Mesenchymal stem cell (in vitro differentiated cells and primary cell): Measurements from ENCODE around the gene TSPEAR.

Source experiments
- DNase-seq: peaks from one replicate; pipeline ENCODE4 v3.0.0-alpha.2; 2013
- H2AFZ ChIP-seq: one replicate; pipeline ENCODE4 v1.6.1; 2013; ENCODE audit warnings: low read depth, mild to moderate bottlenecking, control low read depth, inconsistent platforms, low read length, moderate library complexity
- H2AK5ac ChIP-seq: 2 replicates; pipeline ENCODE4 v1.6.1; 2013; ENCODE audit warnings: low read length, moderate library complexity, mild to moderate bottlenecking, inconsistent platforms; ENCODE audit not compliant: severe bottlenecking
- H2BK120ac ChIP-seq: one replicate; pipeline ENCODE4 v1.6.1; 2013; ENCODE audit warnings: low read depth, mild to moderate bottlenecking, inconsistent platforms, low read length, moderate library complexity
- H2BK12ac ChIP-seq, 2 experiments: one replicate each; pipeline ENCODE4 v1.6.1; 2013; ENCODE audit warnings: inconsistent platforms in 2 of 2, low read length in 2 of 2, mild to moderate bottlenecking in 2 of 2, moderate library complexity in 2 of 2, control low read depth in 1 of 2
- H2BK15ac ChIP-seq: one replicate; pipeline ENCODE4 v1.6.1; 2013; ENCODE audit warnings: mild to moderate bottlenecking, low read depth, inconsistent platforms; ENCODE audit not compliant: poor library complexity, severe bottlenecking
- H2BK5ac ChIP-seq: 2 replicates; pipeline ENCODE4 v1.6.1; 2013; ENCODE audit warnings: low read depth, mild to moderate bottlenecking, low read length, control low read depth, inconsistent platforms; ENCODE audit not compliant: poor library complexity, severe bottlenecking
- H3K14ac ChIP-seq, 2 experiments: one replicate each; pipeline ENCODE4 v1.6.1; 2013; ENCODE audit warnings: inconsistent platforms in 2 of 2, low read length in 2 of 2, control low read depth in 1 of 2, mild to moderate bottlenecking in 1 of 2, moderate library complexity in 1 of 2
- H3K18ac ChIP-seq, 2 experiments: one replicate each; pipeline ENCODE4 v1.6.1; 2013; ENCODE audit warnings: inconsistent platforms in 2 of 2, low read length in 2 of 2, control low read depth in 1 of 2, low read depth in 1 of 2, mild to moderate bottlenecking in 1 of 2
- H3K23ac ChIP-seq, 2 experiments: one replicate each; pipeline ENCODE4 v1.6.1; 2013; ENCODE audit warnings: inconsistent platforms in 2 of 2, low read length in 2 of 2, mild to moderate bottlenecking in 2 of 2, moderate library complexity in 2 of 2, control low read depth in 1 of 2
- H3K27ac ChIP-seq: 2 replicates; pipeline ENCODE4 v1.5.1; 2013; ENCODE audit warnings: mild to moderate bottlenecking, moderate library complexity, low read length, control low read depth, inconsistent platforms; ENCODE audit not compliant: poor library complexity, severe bottlenecking
- H3K27me3 ChIP-seq, 2 experiments: 2 replicates each; pipeline versions ENCODE4 v1.6.1 to v1.7.0; 2013; ENCODE audit warnings: low read length in 2 of 2, mild to moderate bottlenecking in 2 of 2, moderate library complexity in 2 of 2, control low read depth in 1 of 2, inconsistent platforms in 1 of 2; ENCODE audit not compliant: control insufficient read depth in 1 of 2, insufficient read depth in 1 of 2
- H3K36me3 ChIP-seq, 2 experiments: 2 replicates each; pipeline versions ENCODE4 v1.6.1 to v1.7.0; 2013; ENCODE audit warnings: low read length in 2 of 2, control low read depth in 1 of 2, inconsistent platforms in 1 of 2, low read depth in 1 of 2, mild to moderate bottlenecking in 1 of 2; ENCODE audit not compliant: insufficient read depth in 2 of 2, control insufficient read depth in 1 of 2
- H3K4ac ChIP-seq, 2 experiments: one replicate each; pipeline ENCODE4 v1.6.1; 2013; ENCODE audit warnings: inconsistent platforms in 2 of 2, low read length in 2 of 2, mild to moderate bottlenecking in 2 of 2, moderate library complexity in 2 of 2, control low read depth in 1 of 2, low read depth in 1 of 2
- H3K4me1 ChIP-seq: 2 replicates; pipeline ENCODE4 v1.6.1; 2013; ENCODE audit warnings: low read depth, low read length, control low read depth; ENCODE audit not compliant: control insufficient read depth, insufficient read depth
- H3K4me2 ChIP-seq: 2 replicates; pipeline ENCODE4 v1.6.1; 2013; ENCODE audit warnings: low read length, mild to moderate bottlenecking, inconsistent platforms; ENCODE audit not compliant: poor library complexity, severe bottlenecking
- H3K4me3 ChIP-seq, 2 experiments: 2 replicates each; pipeline versions ENCODE4 v1.5.1 to v1.7.0; 2013; ENCODE audit warnings: low read length in 2 of 2, mild to moderate bottlenecking in 2 of 2, control low read depth in 1 of 2, low read depth in 1 of 2; ENCODE audit not compliant: insufficient read depth in 1 of 2
- H3K79me1 ChIP-seq: replicated peaks from 2 replicates; pipeline ENCODE4 v1.6.1; 2013; ENCODE audit warnings: mild to moderate bottlenecking, control low read depth, low read length, inconsistent platforms; ENCODE audit not compliant: poor library complexity, severe bottlenecking
- H3K9ac ChIP-seq: 2 replicates; pipeline ENCODE4 v1.7.0; 2013; ENCODE audit warnings: mild to moderate bottlenecking, low read length, moderate library complexity
- H3K9me3 ChIP-seq: 2 replicates; pipeline ENCODE4 v1.7.0; 2013; ENCODE audit warnings: mild to moderate bottlenecking, low read length; ENCODE audit not compliant: control insufficient read depth
- H4K8ac ChIP-seq: one replicate; pipeline ENCODE4 v1.6.1; 2013; ENCODE audit warnings: inconsistent platforms, mild to moderate bottlenecking, low read length, moderate library complexity
- H4K91ac ChIP-seq: one replicate; pipeline ENCODE4 v1.6.1; 2013; ENCODE audit warnings: mild to moderate bottlenecking, low read length, inconsistent platforms
- WGBS: methylation state at CpG from one replicate; pipeline ENCODE4 v1.1.7; 2013; ENCODE audit warnings: mixed read lengths; 5-methylcytosine and 5-hydroxymethylcytosine counted together

The TSPEAR gene

DNA sequence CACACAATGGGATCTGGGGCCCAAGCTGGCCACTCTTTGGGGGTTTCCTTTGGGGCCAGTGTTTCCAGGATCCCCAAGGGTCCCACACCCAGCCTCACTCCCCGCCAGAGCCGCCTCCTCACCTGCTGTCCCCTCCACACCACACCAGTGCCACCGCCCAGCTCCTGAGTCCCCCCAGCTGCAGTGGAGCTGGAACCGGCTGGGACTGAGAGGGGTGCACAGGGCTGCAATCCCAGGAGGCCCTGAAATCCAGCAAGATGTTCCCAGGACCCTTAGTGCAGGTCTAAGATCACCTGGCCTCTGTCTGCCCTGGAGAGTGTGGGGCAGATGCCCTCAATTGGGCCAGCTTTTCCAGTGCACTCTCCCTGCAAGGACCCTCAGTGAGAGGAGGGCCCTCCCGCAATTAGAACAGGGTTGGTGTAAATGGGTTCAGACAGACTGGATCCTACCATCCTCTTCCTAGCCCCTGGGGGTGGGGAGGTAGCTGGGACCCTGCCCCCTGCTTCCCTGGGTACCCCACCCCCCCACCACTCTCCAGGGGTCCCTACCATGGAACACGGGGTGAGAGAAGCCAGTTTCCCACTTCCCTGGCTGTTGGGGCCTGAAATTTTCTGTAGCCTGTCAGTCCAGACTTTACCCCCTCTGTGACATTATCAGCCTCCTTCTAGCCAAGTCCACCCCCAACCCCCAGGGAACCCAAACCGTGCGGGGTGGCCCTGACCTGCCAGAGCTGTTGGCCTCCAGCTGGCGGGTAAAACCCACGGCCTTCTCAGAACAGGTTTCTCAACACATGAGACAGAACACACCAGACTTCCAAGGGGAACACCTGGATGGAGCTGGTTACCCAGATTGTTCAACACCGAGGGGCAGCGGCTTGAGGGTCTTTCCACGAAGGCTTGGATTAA is 7.4 kb downstream of the TSPEAR start:
- H3K36me3 ChIP-seq: peaks cover 0 to 6% of the 10 kb centered on the region in 2 experiments
- H2BK12ac ChIP-seq: no peak overlapping the region
- H3K4me3 ChIP-seq: no peak overlapping the region
- no peaks in the 10 kb centered on the region for H3K9me3 ChIP-seq
- H4K8ac ChIP-seq: no peak overlapping the region
- H3K23ac ChIP-seq: no peak overlapping the region
- H2BK120ac ChIP-seq: no peak overlapping the region
- no peak overlapping the region for H2AFZ ChIP-seq
- no peak overlapping the region for H3K27ac ChIP-seq
- no peak for DNase-seq
- no peak overlapping the region for H4K91ac ChIP-seq
- no peaks in the 10 kb centered on the region for H3K79me1 ChIP-seq
- whole genome bisulfite sequencing: 30% methylated on average over 12 of the region's 13 CpGs
- no peak overlapping the region for H3K18ac ChIP-seq
- H2BK5ac ChIP-seq: no peak overlapping the region
- H3K4me1 ChIP-seq: peaks cover 8% of the 10 kb centered on the region
- H2AK5ac ChIP-seq: no peak overlapping the region
- no peak overlapping the region for H3K4me2 ChIP-seq
- H3K9ac ChIP-seq: no peak overlapping the region
- peaks cover 83 to 89% of the 10 kb centered on the region in 2 experiments for H3K27me3 ChIP-seq
- no peak overlapping the region for H3K4ac ChIP-seq
- H3K14ac ChIP-seq: no peak overlapping the region
- H2BK15ac ChIP-seq: no peak overlapping the region

DNA sequence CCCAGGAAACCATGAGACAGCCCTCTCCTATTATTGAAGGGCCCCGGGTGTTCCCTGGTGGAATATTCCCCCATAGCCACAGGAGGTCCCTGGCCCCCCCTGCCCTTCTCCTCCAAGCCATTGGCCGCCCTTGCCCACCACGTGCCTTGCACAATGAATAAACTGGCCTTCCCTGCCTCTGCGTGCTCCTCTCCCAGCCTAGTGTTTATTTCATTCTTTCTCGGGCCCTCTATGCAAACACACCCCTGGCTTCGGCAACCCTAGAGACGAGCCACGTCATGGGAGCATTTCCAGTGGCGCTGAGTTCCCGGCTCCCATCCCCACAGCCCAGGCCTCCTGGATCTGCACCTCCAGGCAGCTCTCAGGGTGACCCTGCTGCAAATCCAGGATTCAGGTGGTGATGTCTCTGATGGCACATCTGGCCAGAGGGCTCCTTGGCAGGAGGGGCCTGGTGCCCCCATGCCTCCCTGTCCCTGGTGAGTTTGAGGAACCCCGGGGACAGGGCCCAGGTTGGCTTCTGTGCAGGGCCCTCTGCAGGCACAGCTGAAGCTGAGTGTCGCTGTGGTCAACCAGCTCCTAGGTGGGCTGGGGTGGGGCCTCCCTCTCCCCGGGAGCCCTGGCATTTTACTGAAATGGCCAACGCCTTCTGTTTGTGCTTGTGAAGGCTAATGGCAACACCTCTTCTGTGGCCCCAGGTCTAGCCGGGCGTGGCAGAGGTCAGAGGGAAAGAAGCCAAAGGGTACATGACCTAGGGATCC is 8.2 kb downstream of the TSPEAR start:
- no peak overlapping the region for H2AFZ ChIP-seq
- H3K79me1 ChIP-seq: no peaks in the 10 kb centered on the region
- peaks cover 0 to 6% of the 10 kb centered on the region in 2 experiments for H3K36me3 ChIP-seq
- H3K4ac ChIP-seq: no peak overlapping the region
- H2BK12ac ChIP-seq: no peak overlapping the region
- H4K91ac ChIP-seq: no peak overlapping the region
- H3K4me2 ChIP-seq: no peak overlapping the region
- H3K23ac ChIP-seq: no peak overlapping the region
- no peak for DNase-seq
- no peak overlapping the region for H3K18ac ChIP-seq
- peaks cover 9% of the 10 kb centered on the region for H3K4me1 ChIP-seq
- H2BK120ac ChIP-seq: no peak overlapping the region
- H3K14ac ChIP-seq: no peak overlapping the region
- WGBS: 50% methylated on average over 16 of the region's 16 CpGs
- no peak overlapping the region for H2BK5ac ChIP-seq
- no peak overlapping the region for H3K27ac ChIP-seq
- no peaks in the 10 kb centered on the region for H3K9me3 ChIP-seq
- H4K8ac ChIP-seq: no peak overlapping the region
- H2BK15ac ChIP-seq: no peak overlapping the region
- no peak overlapping the region for H3K4me3 ChIP-seq
- peaks cover 82 to 89% of the 10 kb centered on the region in 2 experiments for H3K27me3 ChIP-seq
- H3K9ac ChIP-seq: no peak overlapping the region
- H2AK5ac ChIP-seq: no peak overlapping the region

DNA sequence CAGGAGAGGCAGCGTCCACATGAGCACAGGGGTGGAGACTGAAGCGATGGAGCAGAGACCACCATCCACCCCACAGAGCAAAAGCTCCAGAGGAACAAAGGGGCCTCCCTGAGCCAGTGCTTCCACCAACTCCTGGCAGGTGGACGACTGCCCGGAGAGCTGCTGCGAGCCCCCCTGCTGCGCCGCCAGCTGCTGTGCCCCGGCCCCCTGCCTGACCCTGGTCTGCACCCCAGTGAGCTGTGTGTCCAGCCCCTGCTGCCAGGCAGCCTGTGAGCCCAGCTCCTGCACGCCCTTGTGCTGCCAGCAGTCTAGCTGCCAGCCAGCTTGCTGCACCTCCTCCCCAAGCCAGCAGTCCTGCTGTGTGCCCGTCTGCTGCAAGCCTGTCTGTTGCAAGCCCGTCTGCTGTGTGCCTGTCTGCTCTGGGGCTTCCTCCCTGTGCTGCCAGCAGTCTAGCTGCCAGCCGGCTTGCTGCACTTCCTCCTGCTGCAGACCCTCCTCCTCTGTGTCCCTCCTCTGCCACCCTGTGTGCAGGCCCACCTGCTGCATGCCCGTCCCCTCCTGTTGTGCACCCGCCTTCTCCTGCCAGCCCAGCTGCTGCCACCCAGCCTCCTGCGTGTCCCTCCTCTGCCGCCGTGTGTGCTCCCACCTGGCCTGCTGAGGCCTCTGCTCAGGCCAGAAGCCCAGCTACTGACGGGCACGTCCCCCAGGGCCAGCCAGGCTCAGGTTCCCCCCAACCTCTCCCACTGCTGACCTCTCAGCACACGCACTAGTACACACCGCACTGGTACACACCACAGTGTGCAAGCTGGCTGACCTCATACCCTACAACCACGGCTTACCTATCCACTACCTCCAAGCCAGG is 9.0 kb downstream of the TSPEAR start:
- H2AK5ac ChIP-seq: no peak overlapping the region

More for the DNA sequence above, 9.0 kb downstream of the TSPEAR start:
- 80% methylated on average over 21 of the region's 22 CpGs for WGBS
- no peak for DNase-seq
- no peak overlapping the region for H3K23ac ChIP-seq
- H3K4me1 ChIP-seq: peaks cover 17% of the 10 kb centered on the region
- H3K9ac ChIP-seq: no peak overlapping the region
- no peak overlapping the region for H2BK5ac ChIP-seq
- peaks cover 0 to 6% of the 10 kb centered on the region in 2 experiments for H3K36me3 ChIP-seq
- no peak overlapping the region for H2BK12ac ChIP-seq
- no peak overlapping the region for H4K8ac ChIP-seq
- no peak overlapping the region for H3K27ac ChIP-seq
- H3K27me3 ChIP-seq: peaks cover 83 to 89% of the 10 kb centered on the region in 2 experiments
- no peak overlapping the region for H2BK15ac ChIP-seq
- no peak overlapping the region for H3K18ac ChIP-seq
- no peak overlapping the region for H3K4me2 ChIP-seq
- H2BK120ac ChIP-seq: no peak overlapping the region
- H3K9me3 ChIP-seq: no peaks in the 10 kb centered on the region
- H2AFZ ChIP-seq: no peak overlapping the region
- H3K79me1 ChIP-seq: no peaks in the 10 kb centered on the region
- no peak overlapping the region for H3K4ac ChIP-seq
- no peak overlapping the region for H3K4me3 ChIP-seq
- H3K14ac ChIP-seq: no peak overlapping the region
- H4K91ac ChIP-seq: no peak overlapping the region
